Breast epithelium (tissue), 4 donors: Measurements from ENCODE around the gene ZNF582. TPM values are rescaled to one million over a fixed set of nuclear protein-coding genes. Genes with fewer than 3 reads are reported as not detected.
A peak's percentile ranks its signal among the peaks of the same experiment; 100 is the strongest.
"Not testable (repeated sequence)": the region's sequence is repeated elsewhere in the genome, so short reads cannot be mapped to it uniquely, and the experiment has no call there.

Experiments used
- DNase-seq, 2 donors: peaks; one replicate each; pipeline ENCODE4 v3.0.0-alpha.2; 2019; ENCODE audit warnings: low spot score in 2 of 2
- H3K27ac ChIP-seq, 2 donors: fragments of 200-600 bp; sonication (generic) in 1 of 2; one replicate each; pipeline ENCODE4 v1.5.1; 2016 to 2019; ENCODE audit warnings: mild to moderate bottlenecking in 1 of 2
- H3K27me3 ChIP-seq, 2 donors: fragments of 200-600 bp; sonication (generic) in 1 of 2; one replicate each; pipeline versions ENCODE4 v1.5.1 to v1.6.0; 2017 to 2019; ENCODE audit warnings: control low read depth in 1 of 2, mild to moderate bottlenecking in 1 of 2
- H3K36me3 ChIP-seq: fragments of 200-600 bp; one replicate; pipeline ENCODE4 v1.5.1; 2019
- H3K4me1 ChIP-seq, 2 donors: fragments of 200-600 bp; sonication (generic); one replicate each; pipeline ENCODE4 v1.5.1; 2016 to 2019; ENCODE audit warnings: control low read depth in 1 of 2
- H3K4me3 ChIP-seq, 3 donors: fragments of 200-600 bp; sonication (generic); 1 replicate in 2 of 3; 2 replicates in 1 of 3; pipeline ENCODE4 v1.5.1; 2016 to 2019; ENCODE audit warnings: mild to moderate bottlenecking in 3 of 3, moderate library complexity in 2 of 3
- H3K9me3 ChIP-seq, 2 donors: fragments of 200-600 bp; sonication (generic) in 1 of 2; one replicate each; pipeline ENCODE4 v1.5.1; 2016 to 2019; ENCODE audit warnings: control low read depth in 1 of 2
- POLR2A ChIP-seq: fragments of 450-650 bp; IDR thresholded peaks from one replicate; pipeline ENCODE4 v1.6.1; 2016; ENCODE audit warnings: antibody characterized with exemption, mild to moderate bottlenecking, moderate library complexity
- intact Hi-C: fragments of 100-400 bp; cut with DNase I; formaldehyde crosslinking; loops from one replicate; pipeline ENCODE4 v1.15.1; 2023; ENCODE audit warnings: low total_unique reads
- total RNA-seq, 3 donors: library from RNA; depleted of rRNA; stranded (reverse); fragments of >200 nt; gene quantifications; one replicate each; pipeline ENCODE4 v1.1.0, GENCODE V29; 2016
- TF ChIP-seq, protein P1 (sequence below), 3 donors: fragments of 450-650 bp; IDR thresholded peaks; one replicate each; pipeline ENCODE4 v1.5.1; 2016 to 2017; ENCODE audit warnings: antibody characterized with exemption in 3 of 3, mild to moderate bottlenecking in 3 of 3, moderate library complexity in 3 of 3

Gene ZNF582
- total RNA-seq, 3 donors from 2014 or later = 4.3 to 9.5 (median 8.2) TPM

DNA sequence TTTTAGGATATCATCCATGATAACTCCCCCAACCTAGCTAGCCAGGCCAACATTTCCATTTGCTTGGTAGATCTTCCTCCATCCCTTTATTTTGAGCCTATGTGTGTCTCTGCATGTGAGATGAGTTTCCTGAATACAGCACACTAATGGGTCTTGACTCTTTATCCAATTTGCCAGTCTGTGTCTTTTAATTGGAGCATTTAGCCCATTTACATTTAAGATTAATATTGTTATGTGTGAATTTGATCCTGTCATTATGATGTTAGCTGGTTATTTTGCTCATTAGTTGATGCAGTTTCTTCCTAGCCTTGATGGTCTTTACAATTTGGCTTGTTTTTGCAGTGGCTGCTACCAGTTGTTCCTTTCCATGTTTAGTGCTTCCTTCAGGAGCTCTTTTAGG lies 58.0 kb downstream of the ZNF582 start:
- H3K27ac ChIP-seq, H3K4me1 ChIP-seq, H3K4me3 ChIP-seq, DNase-seq, H3K36me3 ChIP-seq, H3K27me3 ChIP-seq, intact Hi-C loops: not testable (repeated sequence)
- H3K9me3 ChIP-seq = peaks cover 20 to 30% of the 10 kb centered on the region in 2 donors

DNA sequence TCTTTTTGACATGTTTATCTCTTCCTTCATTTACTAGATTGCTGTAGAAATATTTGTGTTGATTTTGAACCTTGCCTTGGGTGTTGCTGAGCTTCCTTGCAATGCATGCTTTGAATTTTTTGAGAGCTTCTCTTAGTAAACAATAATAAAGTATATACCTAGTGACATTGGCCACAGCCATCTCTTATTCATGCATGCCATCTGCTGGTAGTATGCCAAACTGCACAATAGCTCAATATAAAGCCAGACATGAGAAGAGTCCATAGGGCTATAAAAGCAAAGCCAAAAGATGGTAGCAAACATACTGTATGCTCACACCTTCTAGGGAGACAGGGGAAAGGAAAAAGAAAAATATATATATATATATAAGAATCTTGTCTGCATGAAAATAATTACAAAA lies 59.8 kb downstream of the ZNF582 start:
- TF ChIP-seq, protein P1, sequence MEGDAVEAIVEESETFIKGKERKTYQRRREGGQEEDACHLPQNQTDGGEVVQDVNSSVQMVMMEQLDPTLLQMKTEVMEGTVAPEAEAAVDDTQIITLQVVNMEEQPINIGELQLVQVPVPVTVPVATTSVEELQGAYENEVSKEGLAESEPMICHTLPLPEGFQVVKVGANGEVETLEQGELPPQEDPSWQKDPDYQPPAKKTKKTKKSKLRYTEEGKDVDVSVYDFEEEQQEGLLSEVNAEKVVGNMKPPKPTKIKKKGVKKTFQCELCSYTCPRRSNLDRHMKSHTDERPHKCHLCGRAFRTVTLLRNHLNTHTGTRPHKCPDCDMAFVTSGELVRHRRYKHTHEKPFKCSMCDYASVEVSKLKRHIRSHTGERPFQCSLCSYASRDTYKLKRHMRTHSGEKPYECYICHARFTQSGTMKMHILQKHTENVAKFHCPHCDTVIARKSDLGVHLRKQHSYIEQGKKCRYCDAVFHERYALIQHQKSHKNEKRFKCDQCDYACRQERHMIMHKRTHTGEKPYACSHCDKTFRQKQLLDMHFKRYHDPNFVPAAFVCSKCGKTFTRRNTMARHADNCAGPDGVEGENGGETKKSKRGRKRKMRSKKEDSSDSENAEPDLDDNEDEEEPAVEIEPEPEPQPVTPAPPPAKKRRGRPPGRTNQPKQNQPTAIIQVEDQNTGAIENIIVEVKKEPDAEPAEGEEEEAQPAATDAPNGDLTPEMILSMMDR (IDR thresholded peaks at IDR 0.05) = peak in 2 of 3 donors; percentile 37 to 40
- no peak for TF ChIP-seq POLR2A
- no peak overlapping the region for H3K27ac ChIP-seq
- H3K4me1 ChIP-seq = no peaks in the 10 kb centered on the region
- no peaks in the 10 kb centered on the region for H3K27me3 ChIP-seq
- no peak for DNase-seq
- H3K9me3 ChIP-seq = peaks cover 17 to 28% of the 10 kb centered on the region in 2 donors
- no peaks in the 10 kb centered on the region for H3K36me3 ChIP-seq
- H3K4me3 ChIP-seq = no peak overlapping the region
- intact Hi-C loops = no loop called here

Other genes with a start within 250 kb of the ZNF582 start
- gene GALP, start 217.5 kb downstream of the ZNF582 start, total RNA-seq = not detected
- gene ZSCAN5B, start 195.8 kb downstream of the ZNF582 start, total RNA-seq = not detected
- not detected for gene ZSCAN5C, start 191.3 kb downstream of the ZNF582 start, total RNA-seq
- 1 to 10 TPM in 1 of 3 donors, not detected in 2; 1.3 TPM for gene EDDM13, start 120.8 kb downstream of the ZNF582 start, total RNA-seq
- 10 to 100 TPM in 2 of 3 donors, 1 to 10 TPM in 1; 6.2 to 13.3 (median 12.5) TPM for gene ZSCAN5A, start 78.7 kb downstream of the ZNF582 start, total RNA-seq
- 1 to 10 TPM; 4.0 to 8.8 (median 5.2) TPM for gene ZNF583, start 10.8 kb upstream of the ZNF582 start, total RNA-seq
- gene ZNF667, start 83.8 kb upstream of the ZNF582 start, total RNA-seq = 1 to 10 TPM; 2.9 to 10.0 (median 6.2) TPM
- gene ZNF471, start 114.3 kb upstream of the ZNF582 start, total RNA-seq = 10 to 100 TPM in 1 of 3 donors, 1 to 10 TPM in 2; 5.9 to 12.0 (median 8.2) TPM
- gene ZFP28, start 145.4 kb upstream of the ZNF582 start, total RNA-seq = 10 to 100 TPM; 12.3 to 13.0 (median 12.5) TPM
- gene ZNF470, start 173.9 kb upstream of the ZNF582 start, total RNA-seq = 1 to 10 TPM; 2.9 to 4.1 (median 3.4) TPM
- 1 to 10 TPM; 5.4 to 9.8 (median 8.9) TPM for gene ZNF71, start 201.8 kb upstream of the ZNF582 start, total RNA-seq
- under 1 TPM in 1 of 3 donors, not detected in 2; 0.33 TPM for gene SMIM17, start 249.6 kb upstream of the ZNF582 start, total RNA-seq